Pancreas (tissue), 10 donors: ENCODE data around the gene EPS8. TPM values are rescaled to one million over a fixed set of nuclear protein-coding genes. Genes with fewer than 3 reads are reported as not detected.

Experiments used
- ATAC-seq, 4 donors: fragments of 200-7000 bp; cut with Tn5 transposase; one replicate each; pipeline versions ENCODE4 v1.8.0 to v1.9.1; 2020; ENCODE audit warnings: mild to moderate bottlenecking in 4 of 4, moderate library complexity in 4 of 4
- DNase-seq, 6 donors: peaks; one replicate each; pipeline ENCODE4 v3.0.0-alpha.2; 2020
- FAIRE-seq: peaks from 2 replicates; lab custom pipeline; 2012; peaks lifted over from hg19 to GRCh38; lab: Jason Lieb, UNC
- H3K27ac ChIP-seq, 4 donors: fragments of 200-600 bp; sonication (generic); 1 replicate in 3 of 4; 2 replicates in 1 of 4; pipeline versions ENCODE4 v1.5.0 to v1.8.0; 2020
- H3K27me3 ChIP-seq, 4 donors: fragments of 200-600 bp; one replicate each; pipeline ENCODE4 v1.8.0; 2021
- H3K36me3 ChIP-seq, 3 donors: fragments of 200-600 bp; sonication (generic) in 1 of 3; one replicate each; pipeline versions ENCODE4 v1.5.0 to v1.8.0; 2020 to 2021
- H3K4me1 ChIP-seq, 3 donors: fragments of 200-600 bp; one replicate each; pipeline ENCODE4 v1.8.0; 2021
- H3K4me3 ChIP-seq, 4 donors: fragments of 200-600 bp; sonication (generic) in 2 of 4; one replicate each; pipeline versions ENCODE4 v1.5.0 to v1.8.0; 2020 to 2021
- H3K9me3 ChIP-seq, 4 donors: fragments of 200-600 bp; one replicate each; pipeline ENCODE4 v1.8.0; 2021
- WGBS, 2 donors: extraction: QIAGEN DNeasy Blood & Tissue Kit; methylation state at CpG; one replicate each; pipeline ENCODE4 v1.1.7; 2013; 5-methylcytosine and 5-hydroxymethylcytosine counted together
- intact Hi-C, 3 donors: fragments of 100-400 bp; cut with DNase I; formaldehyde crosslinking; loops; one replicate each; pipeline versions ENCODE4 v1.11.1 to v1.14.2; 2022
- polyA plus RNA-seq, 2 donors: library from polyadenylated mRNA; stranded (reverse); fragments of 200-250 nt; gene quantifications; one replicate each; pipeline ENCODE4 v1.2.3, GENCODE V29; 2013
- total RNA-seq, 6 donors: library from RNA; stranded (reverse); fragmentation: NEBNext Ultra II Directional in 4 of 6; extraction: Animal tissue kit (Norgen Biotek cat#: 25700) in 4 of 6; gene quantifications; one replicate each; pipeline versions ENCODE4 v1.2.1 to v1.2.4, GENCODE V29; 2021 to 2023
- TF ChIP-seq, protein P1 (sequence below), 4 donors: fragments of 200-600 bp; sonication (generic) in 3 of 4; IDR thresholded peaks; one replicate each; pipeline versions ENCODE4 v1.5.0 to v1.8.0; 2021; ENCODE audit warnings: antibody characterized with exemption in 4 of 4
- donor health status: healthy with polysubstance abuse.
- donor health status: DM: no; HTN: no; CAD: no; lungs with moderate emphysema.
- donor health status: DM: no; HTN: no; CAD: no.
- donor health status: control.
- donor health status: control.
- donor health status: Bipolar disorder and iron deficiency.
- donor health status: DM: yes; HTN: yes; CAD: no.
- donor health status: DM: no; HTN: no; CAD: no.
- donor health status: DM: no; HTN: no; CAD: no.
- donor health status: DM: yes; HTN: yes; CAD: no.

EPS8 gene
- total and polyA plus RNA-seq, 8 donors, result 8.2 to 26.7 (median 10.6) TPM

DNA sequence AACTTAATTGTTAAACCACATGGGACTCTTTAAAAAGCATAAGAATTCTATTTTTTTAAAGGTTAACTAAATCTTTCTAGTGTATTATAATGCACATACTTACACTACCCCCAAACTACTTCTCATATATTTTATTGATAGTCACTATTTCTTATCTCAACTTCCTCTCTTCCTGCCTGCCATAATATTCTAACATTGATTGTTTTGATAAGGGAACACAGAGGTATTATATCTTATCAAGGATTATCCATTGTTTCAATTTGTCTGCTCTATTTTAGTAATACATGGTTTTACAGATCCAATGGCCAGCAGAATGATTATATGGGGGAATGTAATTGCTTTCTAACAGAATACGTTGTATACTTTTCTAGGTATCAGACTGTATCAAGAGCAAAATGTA, 98.9 kb downstream of the EPS8 start:
- H3K4me3 ChIP-seq, result no peak overlapping the region
- DNase-seq (no peak), ATAC-seq (no peak), FAIRE-seq (peak; percentile 67)
- TF ChIP-seq, protein P1, sequence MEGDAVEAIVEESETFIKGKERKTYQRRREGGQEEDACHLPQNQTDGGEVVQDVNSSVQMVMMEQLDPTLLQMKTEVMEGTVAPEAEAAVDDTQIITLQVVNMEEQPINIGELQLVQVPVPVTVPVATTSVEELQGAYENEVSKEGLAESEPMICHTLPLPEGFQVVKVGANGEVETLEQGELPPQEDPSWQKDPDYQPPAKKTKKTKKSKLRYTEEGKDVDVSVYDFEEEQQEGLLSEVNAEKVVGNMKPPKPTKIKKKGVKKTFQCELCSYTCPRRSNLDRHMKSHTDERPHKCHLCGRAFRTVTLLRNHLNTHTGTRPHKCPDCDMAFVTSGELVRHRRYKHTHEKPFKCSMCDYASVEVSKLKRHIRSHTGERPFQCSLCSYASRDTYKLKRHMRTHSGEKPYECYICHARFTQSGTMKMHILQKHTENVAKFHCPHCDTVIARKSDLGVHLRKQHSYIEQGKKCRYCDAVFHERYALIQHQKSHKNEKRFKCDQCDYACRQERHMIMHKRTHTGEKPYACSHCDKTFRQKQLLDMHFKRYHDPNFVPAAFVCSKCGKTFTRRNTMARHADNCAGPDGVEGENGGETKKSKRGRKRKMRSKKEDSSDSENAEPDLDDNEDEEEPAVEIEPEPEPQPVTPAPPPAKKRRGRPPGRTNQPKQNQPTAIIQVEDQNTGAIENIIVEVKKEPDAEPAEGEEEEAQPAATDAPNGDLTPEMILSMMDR (IDR thresholded peaks at IDR 0.05), result no peak
- no peak overlapping the region for H3K27ac ChIP-seq
- H3K27me3 ChIP-seq, result no peaks in the 10 kb centered on the region
- peaks cover 0 to 13% (median 13%) of the 10 kb centered on the region in 3 donors for H3K4me1 ChIP-seq
- H3K36me3 ChIP-seq, result no peaks in the 10 kb centered on the region
- intact Hi-C loops, result no loop called here
- H3K9me3 ChIP-seq, result no peaks in the 10 kb centered on the region
- WGBS, 2 donors, result 59 to 65% methylated on average over 1 of the region's 1 CpG

DNA sequence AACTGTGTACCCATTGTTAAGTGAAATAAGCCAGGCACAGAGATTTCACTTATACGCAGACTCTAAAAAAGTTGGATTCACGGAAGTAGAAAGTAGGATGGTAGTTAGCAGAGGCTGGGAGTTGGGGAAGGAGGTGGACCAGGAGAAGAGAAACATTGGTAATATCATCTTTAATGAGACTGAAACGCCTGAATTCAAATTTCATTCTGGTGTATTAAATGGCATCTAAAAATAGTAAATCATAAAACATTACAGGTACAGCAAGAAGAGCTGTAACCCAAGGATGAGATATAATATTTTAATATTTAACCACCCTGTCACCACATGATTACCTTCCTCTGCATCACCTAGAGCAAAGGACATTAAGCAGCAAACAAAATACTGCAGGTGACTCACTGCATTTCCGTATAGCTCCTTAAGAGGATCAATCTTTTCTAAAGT, 99.4 kb downstream of the EPS8 start:
- 53 to 69% methylated on average over 4 of the region's 4 CpGs for WGBS, 2 donors
- ATAC-seq (peak in 3 of 4 donors; percentile 49 to 64 (median 56)), FAIRE-seq (no peak), DNase-seq (no peak)
- TF ChIP-seq, protein P1 (IDR thresholded peaks at IDR 0.05), result no peak
- Histone ChIP-seq H3K27ac (no peak overlapping the region), H3K4me1 (peaks cover 0 to 13% (median 13%) of the 10 kb centered on the region in 3 donors), H3K4me3 (no peak overlapping the region), H3K27me3 (no peaks in the 10 kb centered on the region), H3K36me3 (no peaks in the 10 kb centered on the region), H3K9me3 (no peaks in the 10 kb centered on the region)
- intact Hi-C loops, result no loop called here

DNA sequence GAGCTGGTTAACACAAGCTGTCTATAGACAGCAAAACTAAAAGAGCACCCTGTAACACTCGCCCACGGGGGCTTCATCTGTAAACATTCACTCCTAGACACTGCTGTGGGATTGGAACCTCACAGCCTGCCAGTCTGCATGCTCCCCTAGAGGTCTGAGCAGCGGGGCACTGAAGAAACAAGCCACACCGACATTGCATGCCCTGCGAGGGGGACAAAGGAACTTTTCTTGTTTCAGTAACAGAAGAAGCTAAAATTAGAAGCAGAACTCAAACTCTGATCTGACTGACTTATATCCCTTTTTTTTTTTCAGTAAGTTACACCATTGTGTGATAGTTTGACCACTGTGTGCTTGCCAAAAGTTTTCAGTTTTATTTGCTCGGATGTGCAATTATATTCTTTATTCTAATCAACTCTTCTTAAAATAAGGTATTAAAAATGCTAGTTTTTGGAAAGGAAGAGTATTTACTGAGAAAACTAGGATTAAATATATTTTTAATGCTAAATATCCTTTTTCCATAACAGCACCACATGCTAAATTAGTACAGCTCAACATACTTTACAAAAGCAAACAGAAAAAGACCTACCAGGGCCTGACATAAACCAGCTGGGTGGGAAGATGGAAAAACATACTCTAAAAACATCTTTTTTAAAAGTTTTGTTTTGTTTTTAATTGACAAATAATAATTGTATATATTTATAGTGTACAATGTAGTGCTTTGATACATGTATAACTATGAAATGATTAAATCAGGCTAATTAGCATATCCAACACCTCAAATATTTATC, 100.2 kb downstream of the EPS8 start:
- Histone ChIP-seq H3K27ac (peak overlapping the region in 2 of 4 donors; percentile 3 to 19), H3K9me3 (no peaks in the 10 kb centered on the region), H3K36me3 (no peaks in the 10 kb centered on the region), H3K4me1 (peaks cover 0 to 13% (median 13%) of the 10 kb centered on the region in 3 donors), H3K4me3 (no peak overlapping the region), H3K27me3 (no peaks in the 10 kb centered on the region)
- TF ChIP-seq, protein P1 (IDR thresholded peaks at IDR 0.05), result no peak
- 82% methylated on average over 6 of the region's 6 CpGs for WGBS, 2 donors
- no peak for DNase-seq
- intact Hi-C loops, result no loop called here
- FAIRE-seq, result peak; percentile 87
- ATAC-seq, result peak in 2 of 4 donors; percentile 46 to 49

DNA sequence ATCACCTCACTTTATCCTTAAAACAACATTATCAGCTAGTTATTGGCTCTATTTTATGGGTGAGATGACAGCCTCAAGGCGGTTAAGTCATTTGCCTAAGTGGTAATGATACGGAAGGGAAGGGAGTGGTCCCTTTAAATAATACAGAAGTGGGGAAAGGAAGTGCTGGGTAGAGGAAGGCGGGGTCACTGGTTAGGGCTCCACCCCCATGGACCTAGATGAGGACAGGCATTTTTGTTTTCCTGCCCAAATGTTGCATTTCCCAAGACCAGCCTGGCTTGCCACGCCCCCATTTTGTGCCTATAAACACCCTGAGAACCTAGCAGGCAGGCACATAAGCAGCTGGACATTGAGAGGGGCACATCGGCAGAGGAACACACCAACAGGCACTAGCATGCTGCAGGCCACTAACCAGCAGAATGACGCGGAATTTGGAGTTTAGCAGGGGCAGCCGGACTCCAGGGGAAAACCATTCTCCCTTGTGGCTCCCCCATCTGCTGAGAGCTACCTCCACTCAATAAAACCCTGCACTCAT, 100.9 kb downstream of the EPS8 start:
- TF ChIP-seq, protein P1 (IDR thresholded peaks at IDR 0.05), result no peak
- H3K9me3 ChIP-seq, result no peaks in the 10 kb centered on the region
- DNase-seq (peak in 3 of 6 donors; percentile 29 to 34 (median 32)), FAIRE-seq (no peak), ATAC-seq (peak in 3 of 4 donors; percentile 65 to 69 (median 69))
- H3K4me1 ChIP-seq, result peaks cover 0 to 13% (median 13%) of the 10 kb centered on the region in 3 donors
- peak overlapping the region in 1 of 4 donors; percentile 19 for H3K27ac ChIP-seq
- 82 to 86% methylated on average over 8 of the region's 8 CpGs for WGBS, 2 donors
- H3K4me3 ChIP-seq, result no peak overlapping the region
- no peaks in the 10 kb centered on the region for H3K27me3 ChIP-seq
- no peaks in the 10 kb centered on the region for H3K36me3 ChIP-seq
- intact Hi-C loops, result no loop called here
